NB4 (cell line): ENCODE data around the gene PITRM1.

Source experiments
- DNase-seq: peaks from one replicate; pipeline ENCODE4 v3.0.0; 2010; ENCODE audit warnings: low read depth
- H3K4me3 ChIP-seq: one replicate; pipeline ENCODE4 v1.5.1; 2011; ENCODE audit warnings: mild to moderate bottlenecking, low read depth, low read length, moderate library complexity
- CTCF ChIP-seq: IDR thresholded peaks from one replicate; pipeline ENCODE4 v1.5.1; 2012; ENCODE audit warnings: low read depth, low read length
- MYC ChIP-seq: IDR thresholded peaks from 2 replicates; pipeline ENCODE4 v1.6.1; 2011; ENCODE audit warnings: low read depth, low read length
- POLR2A ChIP-seq: IDR thresholded peaks from 2 replicates; pipeline ENCODE4 v1.6.1; 2011; ENCODE audit warnings: mild to moderate bottlenecking; ENCODE audit not compliant: insufficient read length; ENCODE audit errors: extremely low read depth
- TF ChIP-seq, protein P1 (sequence below): IDR thresholded peaks from 2 replicates; pipeline ENCODE4 v1.6.1; 2011; ENCODE audit warnings: low read depth, low read length

The PITRM1 gene

DNA sequence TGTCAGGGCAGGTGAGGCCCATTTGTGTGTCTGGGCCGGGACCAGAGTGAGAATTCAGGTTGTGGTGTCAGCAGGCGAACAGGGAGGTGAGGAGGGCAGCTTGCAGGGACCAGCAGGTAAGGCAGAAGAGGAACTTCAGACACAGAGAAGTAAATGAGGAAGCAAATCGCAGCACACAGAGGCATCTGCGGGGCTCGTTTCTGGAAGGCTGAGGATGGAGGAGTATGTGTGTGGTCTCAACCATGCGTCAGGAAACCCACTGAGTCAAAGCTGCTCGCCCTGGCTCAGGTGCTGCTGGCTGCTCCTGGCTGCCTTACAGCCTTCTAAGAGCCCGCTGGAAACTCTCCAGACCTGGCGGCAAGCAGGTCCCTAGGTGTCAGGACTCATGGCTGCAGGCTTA is 26.9 kb upstream of the PITRM1 start:
- TF ChIP-seq MYC (no peak), CTCF (no peak), POLR2A (no peak)
- TF ChIP-seq, protein P1, sequence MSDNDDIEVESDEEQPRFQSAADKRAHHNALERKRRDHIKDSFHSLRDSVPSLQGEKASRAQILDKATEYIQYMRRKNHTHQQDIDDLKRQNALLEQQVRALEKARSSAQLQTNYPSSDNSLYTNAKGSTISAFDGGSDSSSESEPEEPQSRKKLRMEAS, result no peak
- peak; percentile 26 for DNase-seq
- H3K4me3 ChIP-seq, result no peak overlapping the region

DNA sequence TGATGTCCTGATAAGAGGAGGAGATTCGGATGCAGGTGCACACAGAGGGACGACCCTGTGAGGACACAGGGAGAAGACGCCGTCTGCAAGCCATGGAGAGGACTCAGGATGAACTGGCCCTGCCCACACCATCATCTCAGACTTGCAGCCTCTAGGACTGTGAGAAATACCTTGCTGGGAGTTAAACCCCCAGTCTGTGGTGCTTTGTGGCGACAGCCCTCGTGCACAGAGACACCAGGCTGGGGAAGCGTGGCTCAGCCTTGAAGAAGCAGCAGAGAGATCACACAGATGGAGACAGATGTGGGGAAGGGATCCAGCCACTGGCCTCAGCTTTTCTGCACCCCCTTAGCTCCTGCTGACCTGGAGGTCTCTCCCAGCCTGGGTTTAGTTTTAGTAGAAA is 26.3 kb upstream of the PITRM1 start:
- no peak overlapping the region for H3K4me3 ChIP-seq
- TF ChIP-seq CTCF, result no peak
- no peak for TF ChIP-seq POLR2A
- TF ChIP-seq MYC, result no peak
- TF ChIP-seq, protein P1, result no peak
- DNase-seq, result no peak

DNA sequence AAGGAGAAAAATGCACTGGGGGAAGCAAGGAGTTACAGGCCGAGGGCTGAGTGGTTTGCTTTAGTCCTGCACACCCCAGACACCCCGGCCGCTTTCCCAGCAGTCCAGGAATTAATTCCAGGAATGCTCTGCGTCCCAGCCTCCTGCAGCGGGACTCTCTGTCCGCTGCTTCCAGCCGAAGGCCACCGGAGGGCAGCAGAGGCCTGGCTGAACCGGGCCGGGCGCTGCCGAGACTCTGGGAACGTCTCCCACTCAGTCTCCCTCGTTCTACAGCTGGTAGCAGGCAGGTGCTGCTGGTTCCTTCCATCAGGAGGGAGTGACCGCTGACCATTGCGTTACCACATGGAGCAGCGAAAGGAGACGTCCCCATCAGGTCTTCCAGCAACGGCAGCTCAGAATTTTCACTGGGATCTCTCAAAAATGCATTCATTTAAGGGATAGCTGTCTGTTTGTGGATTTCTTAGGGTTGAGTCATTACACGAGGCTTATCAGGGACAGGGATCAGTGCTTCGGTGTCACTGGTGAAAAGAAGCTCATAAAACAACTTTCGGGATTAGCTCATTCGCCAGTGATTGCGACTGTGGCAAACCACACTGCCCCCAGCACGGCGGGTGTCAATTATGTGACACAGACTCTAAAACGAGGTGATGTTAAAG is 24.9 kb upstream of the PITRM1 start:
- TF ChIP-seq CTCF, result peak; percentile 43
- no peak for TF ChIP-seq MYC
- DNase-seq, result peak; percentile 71
- no peak overlapping the region for H3K4me3 ChIP-seq

DNA sequence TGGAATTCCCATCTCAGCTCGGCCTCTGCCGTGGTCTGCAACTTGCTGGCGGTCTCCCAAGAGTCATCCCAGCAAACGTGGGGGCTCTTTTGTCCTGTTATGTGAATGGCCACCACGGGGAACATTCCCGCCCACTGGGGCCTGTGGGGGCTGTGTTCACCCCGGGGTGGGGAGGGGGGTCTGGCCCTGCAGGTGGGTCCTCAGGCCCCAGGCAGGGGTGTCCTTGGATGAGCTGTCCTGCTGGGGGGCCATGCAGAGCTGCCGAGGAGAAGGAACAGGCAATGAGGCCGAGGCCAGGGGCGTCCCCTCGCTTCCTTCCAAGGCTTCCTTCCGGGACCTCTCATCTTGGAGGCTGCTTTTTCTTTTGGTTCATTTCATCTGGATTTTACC is 24.4 kb upstream of the PITRM1 start:
- no peak for DNase-seq
- no peak overlapping the region for H3K4me3 ChIP-seq
- TF ChIP-seq MYC (no peak), POLR2A (no peak), CTCF (no peak)
- TF ChIP-seq, protein P1, result no peak

DNA sequence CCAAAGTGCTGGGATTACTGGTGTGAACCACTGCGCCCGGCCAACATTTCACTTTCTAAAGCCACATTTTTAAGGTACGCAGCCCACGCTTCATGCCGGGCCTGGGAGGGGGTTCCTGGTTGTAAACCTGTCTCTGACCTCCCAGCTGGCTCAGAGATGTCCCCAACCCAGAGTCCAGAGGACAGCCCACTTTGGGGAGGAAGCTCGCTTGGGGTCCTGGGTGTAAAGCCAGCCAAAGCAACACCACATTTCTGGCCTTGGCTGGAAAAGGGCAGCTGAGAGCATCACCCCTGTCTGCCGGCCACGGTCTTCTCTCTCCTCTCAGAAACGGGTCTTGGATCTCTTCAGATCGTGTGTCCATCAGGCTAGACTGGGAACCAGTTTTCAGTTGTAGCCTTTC is 23.9 kb upstream of the PITRM1 start:
- TF ChIP-seq MYC (no peak), CTCF (no peak), POLR2A (no peak)
- TF ChIP-seq, protein P1, result no peak
- no peak overlapping the region for H3K4me3 ChIP-seq
- no peak for DNase-seq

GRCh38 chr10:3195726-3196125 is 23.1 kb upstream of the PITRM1 start:
- TF ChIP-seq CTCF (no peak), MYC (no peak), POLR2A (no peak)
- TF ChIP-seq, protein P1, result no peak
- no peak for DNase-seq

More at GRCh38 chr10:3195726-3196125, 23.1 kb upstream of the PITRM1 start:
- no peak overlapping the region for H3K4me3 ChIP-seq
